ENCODE measurements around the gene SIGLEC14.

DNA sequence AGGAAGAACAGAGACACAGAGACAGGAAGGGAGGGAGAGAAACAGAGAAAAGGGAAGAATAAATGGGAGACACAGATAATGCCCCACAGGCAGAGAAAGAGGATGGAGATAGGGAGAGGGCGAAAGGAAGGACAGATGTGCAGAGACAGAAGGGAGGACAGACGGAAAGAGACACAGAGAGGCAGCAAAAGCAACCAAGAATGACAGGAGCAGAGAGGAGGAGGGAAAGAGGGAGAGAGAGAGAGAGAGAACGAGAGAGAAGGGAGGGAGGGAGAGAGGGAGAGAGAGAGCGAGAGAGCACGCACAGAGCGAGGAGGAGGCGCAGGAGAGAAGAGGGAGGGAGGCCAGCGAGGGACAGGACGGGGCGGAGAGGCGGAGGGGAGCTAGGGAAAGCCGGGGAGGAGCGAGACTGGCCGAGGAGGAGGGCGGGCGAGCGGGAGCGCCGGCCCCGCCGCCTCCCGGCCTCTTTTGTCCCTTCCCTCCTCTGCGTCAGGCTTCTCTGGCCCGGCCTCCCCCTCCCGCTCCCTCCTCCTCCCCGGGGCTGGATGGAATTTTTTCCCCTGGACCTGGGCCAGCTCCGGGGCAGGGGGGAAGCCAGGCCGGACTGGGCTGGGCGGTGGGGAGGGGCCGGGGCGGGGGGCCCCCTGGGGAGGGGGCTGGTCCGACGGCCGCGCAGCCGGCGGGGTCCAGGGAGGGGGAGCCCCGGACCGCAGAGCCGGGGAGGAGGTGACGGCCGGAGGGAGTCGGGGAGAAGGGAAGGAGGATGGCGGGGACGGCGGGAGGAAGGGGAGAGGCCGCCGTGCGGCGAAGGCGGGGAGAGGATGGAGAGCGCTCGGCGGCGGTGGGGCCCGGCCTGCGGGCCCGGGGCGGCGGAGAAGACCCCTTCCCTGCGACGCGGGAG is 42.3 kb upstream of the SIGLEC14 start:
- peak in 1 of 2 donors; percentile 65 for TF ChIP-seq POLR2A (IDR thresholded peaks at IDR 0.05)
- TF ChIP-seq, protein P1, sequence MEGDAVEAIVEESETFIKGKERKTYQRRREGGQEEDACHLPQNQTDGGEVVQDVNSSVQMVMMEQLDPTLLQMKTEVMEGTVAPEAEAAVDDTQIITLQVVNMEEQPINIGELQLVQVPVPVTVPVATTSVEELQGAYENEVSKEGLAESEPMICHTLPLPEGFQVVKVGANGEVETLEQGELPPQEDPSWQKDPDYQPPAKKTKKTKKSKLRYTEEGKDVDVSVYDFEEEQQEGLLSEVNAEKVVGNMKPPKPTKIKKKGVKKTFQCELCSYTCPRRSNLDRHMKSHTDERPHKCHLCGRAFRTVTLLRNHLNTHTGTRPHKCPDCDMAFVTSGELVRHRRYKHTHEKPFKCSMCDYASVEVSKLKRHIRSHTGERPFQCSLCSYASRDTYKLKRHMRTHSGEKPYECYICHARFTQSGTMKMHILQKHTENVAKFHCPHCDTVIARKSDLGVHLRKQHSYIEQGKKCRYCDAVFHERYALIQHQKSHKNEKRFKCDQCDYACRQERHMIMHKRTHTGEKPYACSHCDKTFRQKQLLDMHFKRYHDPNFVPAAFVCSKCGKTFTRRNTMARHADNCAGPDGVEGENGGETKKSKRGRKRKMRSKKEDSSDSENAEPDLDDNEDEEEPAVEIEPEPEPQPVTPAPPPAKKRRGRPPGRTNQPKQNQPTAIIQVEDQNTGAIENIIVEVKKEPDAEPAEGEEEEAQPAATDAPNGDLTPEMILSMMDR (IDR thresholded peaks at IDR 0.05): peak in 4 of 6 experiments; percentile 8 to 38 (median 20)
